C4-2B (cell line): ENCODE data around the gene WDR81.

Experiments used
- CTCF ChIP-seq: fragments of 450-650 bp; conservative IDR thresholded peaks from 2 replicates; pipeline ENCODE4 v1.5.1; 2017; ENCODE audit warnings: mild to moderate bottlenecking
- ZFX ChIP-seq: fragments of 450-650 bp; IDR thresholded peaks from 2 replicates; pipeline ENCODE4 v1.6.1; 2017

- no peak for TF ChIP-seq CTCF
- no peak for TF ChIP-seq ZFX
Measured at GRCh38 chr17:1714427-1714979, 10.0 kb upstream of the WDR81 start.
